GM12878 (cell line): ENCODE measurements around the gene PPM1A. TPM values are rescaled to one million over a fixed set of nuclear protein-coding genes. Genes with fewer than 3 reads are reported as not detected.
A peak's percentile ranks its signal among the peaks of the same experiment; 100 is the strongest.

Experiments used
- ATAC-seq: fragments of 200-7000 bp; cut with Tn5 transposase; 3 replicates; pipeline ENCODE4 v1.9.1; 2020; ENCODE audit warnings: mild to moderate bottlenecking, moderate library complexity
- BruUV-seq: library from RNA; stranded (reverse); fragments of 400-500 nt; replicated peaks from 2 replicates; lab custom pipeline; 2021; lab: Mats Ljungman, UMichigan
- CTCF ChIA-PET: fragments of 300-600 bp; sonication (Branson Sonifier 250); formaldehyde crosslinking; extraction: SDS; loops from one replicate; lab custom pipeline; 2021; ENCODE audit warnings: inconsistent platforms; lab: Yijun Ruan, JAX
- POLR2A ChIA-PET: fragments of 350-600 bp; formaldehyde crosslinking; extraction: SDS; loops from one replicate; lab custom pipeline; 2021; ENCODE audit warnings: inconsistent platforms; lab: Charles Lee
- RAD21 ChIA-PET: fragments of 300-600 bp; sonication (Branson Sonifier 250); formaldehyde crosslinking; loops from one replicate; lab custom pipeline; 2023; ENCODE audit warnings: antibody characterized with exemption; ENCODE audit not compliant: unreplicated experiment; lab: Charles Lee
- SMC1A ChIA-PET: fragments of 300-600 bp; sonication (Branson Sonifier 250); formaldehyde crosslinking; loops from one replicate; lab custom pipeline; 2023; ENCODE audit not compliant: unreplicated experiment, uncharacterized antibody; lab: Charles Lee
- DNase-seq: peaks from one replicate; pipeline ENCODE4 v3.0.0-alpha.2; 2011; ENCODE audit warnings: low read depth, low spot score
- FAIRE-seq: peaks from 3 replicates; lab custom pipeline; 2011; peaks lifted over from hg19 to GRCh38; lab: Jason Lieb, UNC
- H2AFZ ChIP-seq: 2 replicates; pipeline ENCODE4 v1.6.0; 2011; ENCODE audit warnings: low read depth, low read length, control low read depth; ENCODE audit not compliant: control insufficient read depth
- H3K27ac ChIP-seq: 2 replicates; pipeline ENCODE4 v1.5.1; 2011; ENCODE audit warnings: control low read depth; ENCODE audit not compliant: control insufficient read depth, insufficient read depth
- H3K27me3 ChIP-seq, 2 experiments: replicated peaks in 1 of 2; 2 replicates each; pipeline versions ENCODE4 v1.6.0 to v1.6.1; 2011; ENCODE audit warnings: low read length in 1 of 2; ENCODE audit not compliant: control insufficient read depth in 2 of 2, insufficient read depth in 2 of 2
- H3K36me3 ChIP-seq, 2 experiments: 2 replicates each; pipeline ENCODE4 v1.5.1; 2011; ENCODE audit warnings: low read length in 1 of 2; ENCODE audit not compliant: control insufficient read depth in 2 of 2, insufficient read depth in 2 of 2
- H3K4me1 ChIP-seq: 2 replicates; pipeline ENCODE4 v1.6.1; 2011; ENCODE audit warnings: mild to moderate bottlenecking, low read length, moderate library complexity, mixed read lengths; ENCODE audit not compliant: control insufficient read depth, insufficient read depth
- H3K4me2 ChIP-seq: 2 replicates; pipeline ENCODE4 v1.6.0; 2011; ENCODE audit warnings: control low read depth; ENCODE audit not compliant: control insufficient read depth, insufficient read depth
- H3K4me3 ChIP-seq: fragments of 200-600 bp; sonication (generic); 2 replicates; pipeline ENCODE4 v1.5.1; 2016
- H3K79me2 ChIP-seq: 2 replicates; pipeline ENCODE4 v1.6.0; 2011; ENCODE audit warnings: low read length; ENCODE audit not compliant: control insufficient read depth, insufficient read depth
- H3K9ac ChIP-seq: 2 replicates; pipeline ENCODE4 v1.8.0; 2011; ENCODE audit warnings: low read length, control low read depth, mixed read lengths; ENCODE audit not compliant: control insufficient read depth, insufficient read depth
- H3K9me3 ChIP-seq: replicated peaks from 3 replicates; pipeline ENCODE4 v1.5.1; 2011; ENCODE audit warnings: mild to moderate bottlenecking, low read length; ENCODE audit not compliant: control insufficient read depth, insufficient read depth
- H4K20me1 ChIP-seq: 2 replicates; pipeline ENCODE4 v1.6.0; 2011; ENCODE audit not compliant: control insufficient read depth, insufficient read depth
- BCL3 ChIP-seq: IDR thresholded peaks from 2 replicates; pipeline ENCODE4 v1.6.1; 2011; ENCODE audit warnings: borderline replicate concordance, low read depth, mild to moderate bottlenecking, moderate library complexity, low read length; ENCODE audit not compliant: insufficient read depth, poor library complexity, severe bottlenecking
- CHD4 ChIP-seq: fragments of 200-600 bp; sonication (generic); IDR thresholded peaks from 2 replicates; pipeline ENCODE4 v1.6.1; 2016; ENCODE audit warnings: mild to moderate bottlenecking
- CREB1 ChIP-seq: IDR thresholded peaks from 2 replicates; pipeline ENCODE4 v1.6.1; 2012; ENCODE audit warnings: low read depth, mild to moderate bottlenecking, inconsistent platforms
- DPF2 ChIP-seq: fragments of 450-650 bp; IDR thresholded peaks from 2 replicates; pipeline ENCODE4 v1.6.1; 2017; ENCODE audit warnings: mild to moderate bottlenecking
- FOXK2 ChIP-seq: fragments of 450-650 bp; IDR thresholded peaks from 2 replicates; pipeline ENCODE4 v1.6.1; 2017; ENCODE audit warnings: mild to moderate bottlenecking, moderate library complexity
- HSF1 ChIP-seq: fragments of 150-350 bp; IDR thresholded peaks from 2 replicates; pipeline ENCODE4 v1.6.1; 2014; ENCODE audit warnings: mild to moderate bottlenecking, low read depth, low read length
- IRF4 ChIP-seq: IDR thresholded peaks from 2 replicates; pipeline ENCODE4 v1.6.1; 2011; ENCODE audit warnings: low read depth, low read length
- MXI1 ChIP-seq: fragments of 150-350 bp; IDR thresholded peaks from 2 replicates; pipeline ENCODE4 v1.6.1; 2011; ENCODE audit warnings: low read depth, mild to moderate bottlenecking, inconsistent platforms, low read length, improper control_type of control experiment
- POU2F2 ChIP-seq: IDR thresholded peaks from 3 replicates; pipeline ENCODE4 v1.6.1; 2011; ENCODE audit warnings: low read depth, mild to moderate bottlenecking, low read length, borderline replicate concordance
- RELB ChIP-seq: fragments of 450-650 bp; IDR thresholded peaks from 2 replicates; pipeline ENCODE4 v1.6.1; 2017; ENCODE audit warnings: low read depth, mild to moderate bottlenecking, moderate library complexity
- SIX5 ChIP-seq: IDR thresholded peaks from 2 replicates; pipeline ENCODE4 v1.6.1; 2011; ENCODE audit warnings: mild to moderate bottlenecking, low read depth, low read length, moderate library complexity; ENCODE audit not compliant: severe bottlenecking
- STAT1 ChIP-seq: fragments of 450-650 bp; conservative IDR thresholded peaks from 2 replicates; pipeline ENCODE4 v1.6.1; 2014; ENCODE audit warnings: antibody characterized with exemption, mild to moderate bottlenecking
- STAT3 ChIP-seq: IDR thresholded peaks from 2 replicates; pipeline ENCODE4 v1.6.1; 2011; ENCODE audit warnings: low read depth, low read length, improper control_type of control experiment
- TCF12 ChIP-seq: IDR thresholded peaks from 2 replicates; pipeline ENCODE4 v1.6.1; 2011; ENCODE audit warnings: low read depth, mild to moderate bottlenecking, low read length
- USF2 ChIP-seq: IDR thresholded peaks from 2 replicates; pipeline ENCODE4 v1.6.1; 2011; ENCODE audit warnings: low read depth, low read length, improper control_type of control experiment, borderline replicate concordance
- WRNIP1 ChIP-seq: IDR thresholded peaks from 2 replicates; pipeline ENCODE4 v1.6.1; 2011; ENCODE audit warnings: low read depth, low read length, improper control_type of control experiment, borderline replicate concordance
- WGBS: methylation state at CpG from one replicate; pipeline ENCODE4 v1.1.6; 2016; ENCODE audit warnings: low lambda C conversion rate; ENCODE audit not compliant: insufficient replicate concordance, insufficient coverage; ENCODE audit errors: missing lambda C conversion rate; 5-methylcytosine and 5-hydroxymethylcytosine counted together
- in situ Hi-C: fragments of 300-500 bp; cut with MboI; formaldehyde crosslinking; loops from 9 replicates; pipeline ENCODE4 v1.14.3; 2018; ENCODE audit warnings: mixed read lengths
- intact Hi-C: fragments of 100-400 bp; cut with micrococcal nuclease; formaldehyde crosslinking; loops from one replicate; pipeline ENCODE4 v1.14.2; 2022; ENCODE audit not compliant: unreplicated experiment
- polyA plus RNA-seq, 11 experiments: library from polyadenylated mRNA; depleted of rRNA in 4 of 11; unstranded in 6 of 11; stranded (reverse) in 5 of 11; fragments of >200 nt; fragmentation: Nextera tagmentation in 4 of 11; fragmentation: Illumina TruSeq in 1 of 11; extraction: Ambion mirVana in 4 of 11; extraction: Trizol in 1 of 11; gene quantifications; 1 replicate in 1 of 11; 2 replicates in 10 of 11; pipeline versions ENCODE4 v1.2.1 to v1.2.3, GENCODE V29; 2011 to 2016; ENCODE audit warnings: inconsistent platforms in 2 of 11, missing spikeins in 2 of 11, low read depth in 1 of 11
- total RNA-seq, 4 experiments: library from RNA; depleted of rRNA in 3 of 4; stranded (reverse); fragments of >200 nt in 3 of 4; fragmentation: Illumina TruSeq in 1 of 4; extraction: Trizol in 1 of 4; gene quantifications; 2 replicates each; pipeline versions ENCODE4 v1.2.1 to v1.2.3, GENCODE V29; 2013 to 2021

Gene PPM1A
- total and polyA plus RNA-seq, 10 of the 15 experiments (the other 5 are each of a cell fraction or from before 2014, with no cell fraction given) = 16.8 to 124 (median 47.0) TPM

- Histone ChIP-seq H3K27me3 (no peaks in the 10 kb centered on the region), H3K79me2 (no peaks in the 10 kb centered on the region; the same call in 1 of the 2 replicates), H3K9ac (peak overlapping the region; percentile 50), H4K20me1 (no peaks in the 10 kb centered on the region), H3K4me3 (0 out of 2 replicates have a peak overlapping the region, but pooled peaks have one; percentile 4), H3K27ac (peak overlapping the region; percentile 91), H3K4me1 (peaks cover 45% of the 10 kb centered on the region), H3K9me3 (peaks cover under 1% of the 10 kb centered on the region), H2AFZ (peak overlapping the region; percentile 49), H3K4me2 (peak overlapping the region; percentile 87), H3K36me3 (no peaks in the 10 kb centered on the region)
- in situ Hi-C loops (no loop called here), intact Hi-C loops (loop anchor here (1.0 to 5.0 kb wide), 2 partner anchors 7 to 113 kb away; partner anchors contain the start of gene PCNX4)
- ChIA-PET POLR2A (interaction anchor here (0.6 to 19.5 kb wide), 10 partner anchors 10 to 352 kb away, joined by 3 to 251 read pairs (median 5); partner anchors contain the start of gene PPM1A), RAD21 (interaction anchor here (0.6 to 15.8 kb wide), 15 partner anchors 9 to 1183 kb away, joined by 3 to 446 read pairs (median 14); partner anchors contain the start of genes DHRS7 and PPM1A), SMC1A (interaction anchor here (0.7 to 17.6 kb wide), 16 partner anchors 9 to 241 kb away, joined by 3 to 303 read pairs (median 5); partner anchors contain the start of gene PPM1A), CTCF (interaction anchor here (0.6 to 5.5 kb wide), 17 partner anchors 7 to 146 kb away, joined by 3 to 42 read pairs (median 7); partner anchors contain the start of gene PPM1A)
- ATAC-seq = peak; percentile 65
- WGBS = 2% methylated on average over 6 of the region's 6 CpGs
- DNase-seq = peak; percentile 70
- no TSS peak for BruUV-seq
- peak; percentile 68 for FAIRE-seq
- TF ChIP-seq IRF4 = peak; percentile 45; the same call in 1 of the 2 replicates
- TF ChIP-seq RELB = 0 out of 2 replicates have a peak, but pooled peaks have one; percentile 61
- TF ChIP-seq TCF12 = peak; percentile 64; the same call in 1 of the 2 replicates
- TF ChIP-seq CREB1 = 0 out of 2 replicates have a peak, but pooled peaks have one; percentile 12
- TF ChIP-seq FOXK2 = no peak
- no peak for TF ChIP-seq CHD4
- no peak for TF ChIP-seq STAT3
- TF ChIP-seq BCL3 = peak; percentile 31
- no peak for TF ChIP-seq SIX5
- no peak for TF ChIP-seq STAT1
- TF ChIP-seq HSF1 = no peak
- peak; percentile 74; the same call in 1 of the 2 replicates for TF ChIP-seq WRNIP1
- TF ChIP-seq MXI1 = no peak
- no peak; the same call in 1 of the 2 replicates for TF ChIP-seq DPF2
- TF ChIP-seq POU2F2 = peak; percentile 86
- no peak for TF ChIP-seq USF2
Observed at GRCh38 chr14:60204843-60205774, 43.9 kb upstream of the PPM1A start.
